OCI-LY3 (cell line): ENCODE results near the gene UTY.

ENCODE experiments used
- H2AFZ ChIP-seq: fragments of 200-600, 300-600 bp; shearing (Covaris generic); 2 replicates; pipeline ENCODE4 v1.6.0; 2014; ENCODE audit warnings: antibody characterized with exemption, low read depth, low read length
- H3K27ac ChIP-seq: fragments of 200-600, 300-600 bp; sonication (generic); 2 replicates; pipeline ENCODE4 v1.5.1; 2014; ENCODE audit warnings: mild to moderate bottlenecking, low read length, moderate library complexity, mixed read lengths
- H3K27me3 ChIP-seq: fragments of 200-600, 300-600 bp; sonication (generic); 2 replicates; pipeline ENCODE4 v1.6.1; 2014; ENCODE audit warnings: low read depth, low read length, mixed read lengths
- H3K36me3 ChIP-seq: fragments of 200-600, 300-600 bp; sonication (generic); replicated peaks from 2 replicates; pipeline ENCODE3; 2014; ENCODE audit warnings: low read depth, low read length, mixed read lengths
- H3K4me1 ChIP-seq: fragments of 300-600, 200-600 bp; sonication (generic); 2 replicates; pipeline ENCODE4 v1.6.1; 2014; ENCODE audit warnings: low read length, mixed read lengths
- H3K4me2 ChIP-seq: fragments of 200-600, 300-600 bp; sonication (generic); 2 replicates; pipeline ENCODE4 v1.6.1; 2014; ENCODE audit warnings: low read length, mixed read lengths
- H3K4me3 ChIP-seq: fragments of 300-600, 200-600 bp; sonication (generic); 2 replicates; pipeline ENCODE4 v1.5.1; 2014; ENCODE audit warnings: antibody characterized with exemption, mild to moderate bottlenecking, low read length, moderate library complexity
- H3K79me2 ChIP-seq: fragments of 300-600, 200-600 bp; shearing (Covaris generic); 2 replicates; pipeline ENCODE4 v1.6.1; 2014; ENCODE audit warnings: mild to moderate bottlenecking, low read length, mixed read lengths
- H3K9ac ChIP-seq: fragments of 300-600, 200-600 bp; shearing (Covaris generic); 2 replicates; pipeline ENCODE4 v1.6.0; 2014; ENCODE audit warnings: mild to moderate bottlenecking, low read length, moderate library complexity
- H3K9me3 ChIP-seq: fragments of 200-600, 300-600 bp; shearing (Covaris generic); 2 replicates; pipeline ENCODE4 v1.6.1; 2014; ENCODE audit warnings: low read length, mixed read lengths; ENCODE audit not compliant: insufficient read depth
- H4K20me1 ChIP-seq: fragments of 200-600, 300-600 bp; sonication (generic); 2 replicates; pipeline ENCODE4 v1.6.1; 2016; ENCODE audit warnings: low read length, mixed read lengths; ENCODE audit not compliant: insufficient read depth
- EZH2phosphoT487 ChIP-seq: fragments of 200-600 bp; shearing (Covaris generic); IDR thresholded peaks from 2 replicates; pipeline ENCODE4 v1.6.1; 2018; ENCODE audit warnings: antibody characterized with exemption, mixed run types, low read depth
- TF ChIP-seq, protein P1 (sequence below): fragments of 200-600, 300-600 bp; sonication (generic); IDR thresholded peaks from 2 replicates; pipeline ENCODE4 v1.5.1; 2014; ENCODE audit warnings: antibody characterized with exemption, low read length, low read depth

The UTY gene

DNA sequence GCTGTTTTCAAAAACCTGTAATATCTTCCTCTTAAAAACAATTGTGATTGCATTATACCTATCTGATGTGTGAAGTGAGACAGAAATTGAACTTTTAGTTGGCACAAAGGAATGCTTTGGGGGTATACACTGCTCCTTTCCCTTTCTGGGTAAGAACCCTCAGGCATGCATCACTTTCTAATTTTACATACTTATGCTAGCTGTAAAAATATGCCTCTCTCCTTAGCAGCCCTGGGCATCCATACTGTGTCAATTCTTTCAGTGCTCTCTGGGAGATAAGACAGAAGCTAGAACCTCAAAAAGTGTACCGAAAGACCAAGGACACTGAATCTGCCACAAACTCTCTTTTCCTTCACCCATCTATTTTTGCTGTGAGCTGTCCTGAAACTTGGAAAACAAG is 246.7 kb downstream of the UTY start:
- no peak overlapping the region for H3K9ac ChIP-seq
- H3K9me3 ChIP-seq: no peaks in the 10 kb centered on the region
- H3K4me3 ChIP-seq: no peak overlapping the region
- no peak for TF ChIP-seq EZH2phosphoT487
- TF ChIP-seq, protein P1, sequence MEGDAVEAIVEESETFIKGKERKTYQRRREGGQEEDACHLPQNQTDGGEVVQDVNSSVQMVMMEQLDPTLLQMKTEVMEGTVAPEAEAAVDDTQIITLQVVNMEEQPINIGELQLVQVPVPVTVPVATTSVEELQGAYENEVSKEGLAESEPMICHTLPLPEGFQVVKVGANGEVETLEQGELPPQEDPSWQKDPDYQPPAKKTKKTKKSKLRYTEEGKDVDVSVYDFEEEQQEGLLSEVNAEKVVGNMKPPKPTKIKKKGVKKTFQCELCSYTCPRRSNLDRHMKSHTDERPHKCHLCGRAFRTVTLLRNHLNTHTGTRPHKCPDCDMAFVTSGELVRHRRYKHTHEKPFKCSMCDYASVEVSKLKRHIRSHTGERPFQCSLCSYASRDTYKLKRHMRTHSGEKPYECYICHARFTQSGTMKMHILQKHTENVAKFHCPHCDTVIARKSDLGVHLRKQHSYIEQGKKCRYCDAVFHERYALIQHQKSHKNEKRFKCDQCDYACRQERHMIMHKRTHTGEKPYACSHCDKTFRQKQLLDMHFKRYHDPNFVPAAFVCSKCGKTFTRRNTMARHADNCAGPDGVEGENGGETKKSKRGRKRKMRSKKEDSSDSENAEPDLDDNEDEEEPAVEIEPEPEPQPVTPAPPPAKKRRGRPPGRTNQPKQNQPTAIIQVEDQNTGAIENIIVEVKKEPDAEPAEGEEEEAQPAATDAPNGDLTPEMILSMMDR: no peak
- no peaks in the 10 kb centered on the region for H3K79me2 ChIP-seq
- no peak overlapping the region for H2AFZ ChIP-seq
- H3K27me3 ChIP-seq: no peaks in the 10 kb centered on the region
- H3K4me1 ChIP-seq: no peaks in the 10 kb centered on the region; the same call in 1 of the 2 replicates
- no peak overlapping the region for H3K27ac ChIP-seq
- peaks cover 29% of the 10 kb centered on the region for H3K36me3 ChIP-seq
- H3K4me2 ChIP-seq: no peak overlapping the region
- H4K20me1 ChIP-seq: no peaks in the 10 kb centered on the region

GRCh38 chrY:13227354-13227953 is 252.4 kb downstream of the UTY start:
- no peak overlapping the region for H2AFZ ChIP-seq
- no peaks in the 10 kb centered on the region for H3K79me2 ChIP-seq
- H3K4me2 ChIP-seq: no peak overlapping the region
- no peaks in the 10 kb centered on the region for H4K20me1 ChIP-seq
- no peak overlapping the region for H3K9ac ChIP-seq
- H3K4me1 ChIP-seq: no peaks in the 10 kb centered on the region
- no peaks in the 10 kb centered on the region for H3K36me3 ChIP-seq
- no peak for TF ChIP-seq EZH2phosphoT487
- TF ChIP-seq, protein P1: no peak
- H3K4me3 ChIP-seq: no peak overlapping the region
- no peaks in the 10 kb centered on the region for H3K9me3 ChIP-seq
- no peaks in the 10 kb centered on the region for H3K27me3 ChIP-seq
- no peak overlapping the region for H3K27ac ChIP-seq

- no peaks in the 10 kb centered on the region for H3K79me2 ChIP-seq
- no peak overlapping the region for H2AFZ ChIP-seq
- H3K4me1 ChIP-seq: no peaks in the 10 kb centered on the region
- H3K36me3 ChIP-seq: peaks cover 3% of the 10 kb centered on the region
- H3K27ac ChIP-seq: no peak overlapping the region
- no peak overlapping the region for H3K9ac ChIP-seq
- H4K20me1 ChIP-seq: no peaks in the 10 kb centered on the region
- peaks cover 3% of the 10 kb centered on the region; the same call in 1 of the 2 replicates for H3K9me3 ChIP-seq
- no peaks in the 10 kb centered on the region for H3K27me3 ChIP-seq
- no peak overlapping the region for H3K4me2 ChIP-seq
- no peak overlapping the region for H3K4me3 ChIP-seq
- no peak for TF ChIP-seq EZH2phosphoT487
- TF ChIP-seq, protein P1: no peak
Observed at GRCh38 chrY:13210961-13211646, 268.7 kb downstream of the UTY start.

GRCh38 chrY:13205214-13205613 is 274.6 kb downstream of the UTY start:
- Histone ChIP-seq H3K4me3 (no peak overlapping the region), H3K79me2 (no peaks in the 10 kb centered on the region), H2AFZ (no peak overlapping the region), H3K9ac (no peak overlapping the region), H3K4me2 (no peak overlapping the region), H3K4me1 (no peaks in the 10 kb centered on the region), H3K27me3 (no peaks in the 10 kb centered on the region), H4K20me1 (no peaks in the 10 kb centered on the region), H3K9me3 (no peaks in the 10 kb centered on the region), H3K36me3 (no peaks in the 10 kb centered on the region), H3K27ac (no peak overlapping the region)
- TF ChIP-seq, protein P1: no peak
- no peak for TF ChIP-seq EZH2phosphoT487
